Activated CD4-positive, alpha-beta T cell treated with anti-CD3 and anti-CD28 coated beads for 24 hours (primary cell): ENCODE results near the gene UCKL1.

ENCODE experiments used
- DNase-seq, 2 donors: peaks; one replicate each; pipeline ENCODE4 v3.0.0-alpha.2; 2020; ENCODE audit warnings: low read depth in 2 of 2

UCKL1 gene

GRCh38 chr20:63959699-63960075 lies 3.5 kb upstream of the UCKL1 start:
- no peak for DNase-seq

- no peak for DNase-seq
Measured at GRCh38 chr20:63958964-63959698, 2.9 kb upstream of the UCKL1 start.

- no peak for DNase-seq
Measured at GRCh38 chr20:63958471-63958870, 2.3 kb upstream of the UCKL1 start.

GRCh38 chr20:63957690-63958441 lies 1.6 kb upstream of the UCKL1 start:
- no peak for DNase-seq

- peak in 1 of 2 donors; percentile 53 for DNase-seq
Measured at GRCh38 chr20:63957004-63957689, 931 bp upstream of the UCKL1 start.

- DNase-seq, result no peak
Measured at GRCh38 chr20:63956664-63957003, 418 bp upstream of the UCKL1 start.

GRCh38 chr20:63955281-63955826 lies 862 bp downstream of the UCKL1 start:
- no peak for DNase-seq

- DNase-seq, result no peak
Measured at GRCh38 chr20:63953764-63954429, 2.3 kb downstream of the UCKL1 start.

- no peak for DNase-seq
Measured at GRCh38 chr20:63952769-63953168, 3.4 kb downstream of the UCKL1 start.

GRCh38 chr20:63952210-63952535 lies 4.0 kb downstream of the UCKL1 start:
- DNase-seq, result no peak

- DNase-seq, result no peak
Measured at GRCh38 chr20:63951398-63952209, 4.6 kb downstream of the UCKL1 start.

- no peak for DNase-seq
Measured at GRCh38 chr20:63950701-63951397, 5.4 kb downstream of the UCKL1 start.

GRCh38 chr20:63947638-63948456 lies 8.4 kb downstream of the UCKL1 start:
- DNase-seq, result no peak

- DNase-seq, result no peak
Measured at GRCh38 chr20:63946986-63947637, 9.1 kb downstream of the UCKL1 start.

- no peak for DNase-seq
Measured at GRCh38 chr20:63945921-63946920, 10.0 kb downstream of the UCKL1 start.

GRCh38 chr20:63945031-63945658 lies 11.1 kb downstream of the UCKL1 start:
- no peak for DNase-seq
